ENCODE results near the gene KIF7.
"Not testable (repeated sequence)": the region's sequence is repeated elsewhere in the genome, so short reads cannot be mapped to it uniquely, and the experiment has no call there.

Gene KIF7

GRCh38 chr15:89599021-89599420 is 56.2 kb downstream of the KIF7 start:
- no peak for DNase-seq

GRCh38 chr15:89593018-89593417 is 62.2 kb downstream of the KIF7 start:
- no peak for DNase-seq

- DNase-seq, result no peak
Observed at GRCh38 chr15:89591834-89592233, 63.4 kb downstream of the KIF7 start.

- DNase-seq, result no peak
Observed at GRCh38 chr15:89587955-89588354, 67.3 kb downstream of the KIF7 start.

GRCh38 chr15:89586651-89587050 is 68.6 kb downstream of the KIF7 start:
- DNase-seq, result no peak

- not testable (repeated sequence) for DNase-seq
Observed at GRCh38 chr15:89580747-89581146, 74.5 kb downstream of the KIF7 start.

- DNase-seq, result no peak
Observed at GRCh38 chr15:89578146-89578545, 77.1 kb downstream of the KIF7 start.
